Astrocyte (in vitro differentiated cells and primary cell): ENCODE measurements around the gene MLF1. TPM values are rescaled to one million over a fixed set of nuclear protein-coding genes. Genes with fewer than 3 reads are reported as not detected.

Experiments used
- DNase-seq: peaks from one replicate; pipeline ENCODE4 v3.0.0-alpha.2; 2010; ENCODE audit warnings: low read depth
- FAIRE-seq: peaks from 2 replicates; lab custom pipeline; 2011; peaks lifted over from hg19 to GRCh38; lab: Jason Lieb, UNC
- H2AFZ ChIP-seq: 2 replicates; pipeline ENCODE4 v1.6.0; 2012; ENCODE audit warnings: low read depth, low read length, inconsistent platforms
- H3K27ac ChIP-seq: 2 replicates; pipeline ENCODE4 v1.5.1; 2011; ENCODE audit warnings: low read depth, low read length, inconsistent platforms
- H3K27me3 ChIP-seq: 2 replicates; pipeline ENCODE4 v1.6.0; 2011; ENCODE audit warnings: low read length, inconsistent platforms; ENCODE audit not compliant: insufficient read depth
- H3K36me3 ChIP-seq: 2 replicates; pipeline ENCODE4 v1.5.1; 2011; ENCODE audit warnings: low read length, inconsistent platforms; ENCODE audit not compliant: insufficient read depth
- H3K4me1 ChIP-seq: 2 replicates; pipeline ENCODE4 v1.5.1; 2011; ENCODE audit warnings: low read length, inconsistent platforms; ENCODE audit not compliant: insufficient read depth
- H3K4me2 ChIP-seq: 2 replicates; pipeline ENCODE4 v1.6.0; 2012; ENCODE audit warnings: low read length, inconsistent platforms
- H3K4me3 ChIP-seq: 2 replicates; pipeline ENCODE4 v1.5.1; 2011; ENCODE audit warnings: low read depth, mild to moderate bottlenecking, low read length, inconsistent platforms; ENCODE audit not compliant: insufficient read depth
- H3K79me2 ChIP-seq: 2 replicates; pipeline ENCODE4 v1.6.0; 2012; ENCODE audit warnings: mild to moderate bottlenecking, low read length, inconsistent platforms; ENCODE audit not compliant: insufficient read depth
- H3K9ac ChIP-seq: 2 replicates; pipeline ENCODE4 v1.6.0; 2012; ENCODE audit warnings: mild to moderate bottlenecking, low read length, inconsistent platforms
- H3K9me3 ChIP-seq: 2 replicates; pipeline ENCODE4 v1.5.1; 2012; ENCODE audit warnings: low read depth, mild to moderate bottlenecking, low read length, inconsistent platforms; ENCODE audit not compliant: insufficient read depth
- H4K20me1 ChIP-seq: 2 replicates; pipeline ENCODE4 v1.6.0; 2012; ENCODE audit warnings: low read length, inconsistent platforms; ENCODE audit not compliant: insufficient read depth
- H3K27ac Mint-ChIP-seq: one replicate; pipeline ENCODE4 v1.8.0; 2021; ENCODE audit warnings: mild to moderate bottlenecking, mixed read lengths; ENCODE audit not compliant: unreplicated experiment
- H3K27me3 Mint-ChIP-seq: one replicate; pipeline ENCODE4 v1.8.0; 2021; ENCODE audit warnings: low read depth, mixed read lengths; ENCODE audit not compliant: unreplicated experiment
- H3K36me3 Mint-ChIP-seq: one replicate; pipeline ENCODE4 v1.8.0; 2021; ENCODE audit warnings: low read depth, mixed read lengths; ENCODE audit not compliant: unreplicated experiment
- H3K4me1 Mint-ChIP-seq: one replicate; pipeline ENCODE4 v1.8.0; 2021; ENCODE audit warnings: low read depth, mixed read lengths; ENCODE audit not compliant: unreplicated experiment
- H3K4me3 Mint-ChIP-seq: one replicate; pipeline ENCODE4 v1.8.0; 2021; ENCODE audit warnings: mild to moderate bottlenecking, moderate library complexity, mixed read lengths; ENCODE audit not compliant: unreplicated experiment
- H3K9me3 Mint-ChIP-seq: one replicate; pipeline ENCODE4 v1.8.0; 2021; ENCODE audit warnings: mild to moderate bottlenecking, mixed read lengths; ENCODE audit not compliant: unreplicated experiment
- CTCF ChIP-seq: IDR thresholded peaks from 2 replicates; pipeline ENCODE4 v1.5.1; 2011; ENCODE audit warnings: low read depth, mild to moderate bottlenecking, inconsistent platforms, low read length, moderate library complexity; ENCODE audit not compliant: insufficient read depth
- EZH2 ChIP-seq: IDR thresholded peaks from 2 replicates; pipeline ENCODE4 v1.6.1; 2012; ENCODE audit warnings: mild to moderate bottlenecking, low read length, inconsistent platforms; ENCODE audit not compliant: insufficient read depth
- total RNA-seq: library from RNA; stranded (reverse); gene quantifications from 2 replicates; pipeline ENCODE4 v1.2.1, GENCODE V29; 2021

MLF1 gene
- total RNA-seq, 1 donor from 2014 or later = 14.3 TPM

DNA sequence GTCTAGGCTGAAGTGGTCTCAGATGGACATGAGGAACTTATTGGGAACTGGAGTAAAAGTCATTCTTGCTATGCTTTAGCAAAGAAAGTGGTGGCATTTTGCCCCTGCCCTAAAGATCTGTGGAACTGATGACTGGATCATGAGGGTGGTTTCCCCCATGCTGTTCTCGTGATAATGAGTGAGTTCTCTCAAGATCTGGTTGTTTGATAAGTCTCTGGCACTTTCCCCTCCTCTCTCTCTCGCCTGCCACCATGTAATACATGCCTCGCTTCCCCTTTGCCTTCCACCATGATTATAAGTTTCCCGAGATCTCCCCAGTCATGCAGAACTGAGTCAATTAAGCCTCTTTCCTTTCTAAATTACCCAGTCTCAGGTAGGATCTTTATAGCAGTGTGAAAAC, 11.5 kb upstream of the MLF1 start:
- H3K36me3 ChIP-seq = no peaks in the 10 kb centered on the region
- no peaks in the 10 kb centered on the region for H3K27me3 ChIP-seq
- H3K4me1 Mint-ChIP-seq = no peaks in the 10 kb centered on the region
- no peak overlapping the region for H2AFZ ChIP-seq
- H3K79me2 ChIP-seq = no peaks in the 10 kb centered on the region
- no peaks in the 10 kb centered on the region for H3K9me3 ChIP-seq
- no peak for FAIRE-seq
- H3K4me3 ChIP-seq = no peak overlapping the region
- no peak overlapping the region for H3K27ac ChIP-seq
- H3K4me1 ChIP-seq = no peaks in the 10 kb centered on the region
- TF ChIP-seq EZH2 (no peak), CTCF (no peak)
- no peak overlapping the region for H3K9ac ChIP-seq
- no peaks in the 10 kb centered on the region for H3K9me3 Mint-ChIP-seq
- H3K27me3 Mint-ChIP-seq = peaks cover 2% of the 10 kb centered on the region
- no peaks in the 10 kb centered on the region for H3K36me3 Mint-ChIP-seq
- no peak for DNase-seq
- H4K20me1 ChIP-seq = no peaks in the 10 kb centered on the region
- H3K4me2 ChIP-seq = no peak overlapping the region
- H3K27ac Mint-ChIP-seq = no peak overlapping the region
- H3K4me3 Mint-ChIP-seq = no peak overlapping the region

GRCh38 chr3:158560979-158561378, 10.0 kb upstream of the MLF1 start:
- Histone ChIP-seq H3K4me1 (no peaks in the 10 kb centered on the region), H3K4me2 (no peak overlapping the region), H3K9ac (no peak overlapping the region), H2AFZ (no peak overlapping the region), H3K27me3 (no peaks in the 10 kb centered on the region), H3K79me2 (no peaks in the 10 kb centered on the region), H3K36me3 (no peaks in the 10 kb centered on the region), H3K27ac (no peak overlapping the region), H4K20me1 (no peaks in the 10 kb centered on the region), H3K9me3 (no peaks in the 10 kb centered on the region), H3K4me3 (no peak overlapping the region)
- DNase-seq (no peak), FAIRE-seq (no peak)
- no peak overlapping the region for H3K27ac Mint-ChIP-seq
- no peaks in the 10 kb centered on the region for H3K4me1 Mint-ChIP-seq
- H3K9me3 Mint-ChIP-seq = no peaks in the 10 kb centered on the region
- TF ChIP-seq CTCF = no peak
- no peak for TF ChIP-seq EZH2
- H3K36me3 Mint-ChIP-seq = no peaks in the 10 kb centered on the region
- H3K27me3 Mint-ChIP-seq = peaks cover 2% of the 10 kb centered on the region
- H3K4me3 Mint-ChIP-seq = no peak overlapping the region

- TF ChIP-seq CTCF (no peak), EZH2 (no peak)
- FAIRE-seq = no peak
Measured at GRCh38 chr3:158562674-158563073, 8.3 kb upstream of the MLF1 start.

More at GRCh38 chr3:158562674-158563073, 8.3 kb upstream of the MLF1 start:
- Histone ChIP-seq H4K20me1 (no peaks in the 10 kb centered on the region), H3K9ac (no peak overlapping the region), H3K27ac (no peak overlapping the region), H3K79me2 (no peaks in the 10 kb centered on the region), H3K9me3 (no peaks in the 10 kb centered on the region), H3K4me1 (no peaks in the 10 kb centered on the region), H3K27me3 (no peaks in the 10 kb centered on the region), H3K4me2 (no peak overlapping the region), H3K36me3 (no peaks in the 10 kb centered on the region), H2AFZ (no peak overlapping the region), H3K4me3 (no peak overlapping the region)
- Mint-ChIP-seq H3K9me3 (no peaks in the 10 kb centered on the region), H3K27ac (no peak overlapping the region), H3K4me3 (no peak overlapping the region), H3K27me3 (peaks cover 2% of the 10 kb centered on the region), H3K36me3 (no peaks in the 10 kb centered on the region), H3K4me1 (no peaks in the 10 kb centered on the region)
- no peak for DNase-seq
